Endodermal cell (in vitro differentiated cells): Measurements from ENCODE around the gene PF4V1. TPM values are rescaled to one million over a fixed set of nuclear protein-coding genes. Genes with fewer than 3 reads are reported as not detected.

Experiments used
- DNase-seq: peaks from one replicate; pipeline ENCODE4 v3.0.0-alpha.2; 2017
- H3K27ac ChIP-seq: 2 replicates; pipeline ENCODE4 v1.5.1; 2013; ENCODE audit warnings: mild to moderate bottlenecking, low read depth, low read length, moderate library complexity
- H3K27me3 ChIP-seq: 2 replicates; pipeline ENCODE4 v1.6.1; 2013; ENCODE audit warnings: mild to moderate bottlenecking, low read length, moderate library complexity; ENCODE audit not compliant: insufficient read depth, control insufficient read depth, poor library complexity, severe bottlenecking
- H3K36me3 ChIP-seq: 2 replicates; pipeline ENCODE4 v1.7.0; 2013; ENCODE audit warnings: mild to moderate bottlenecking, low read length, moderate library complexity; ENCODE audit not compliant: control insufficient read depth, insufficient read depth
- H3K4me1 ChIP-seq: one replicate; pipeline ENCODE4 v1.7.0; 2013; ENCODE audit warnings: low read length; ENCODE audit not compliant: control insufficient read depth, insufficient read depth
- H3K4me3 ChIP-seq: 2 replicates; pipeline ENCODE4 v1.5.1; 2013; ENCODE audit warnings: mild to moderate bottlenecking, low read length, moderate library complexity
- H3K9ac ChIP-seq: 2 replicates; pipeline ENCODE4 v1.6.1; 2013; ENCODE audit warnings: mild to moderate bottlenecking, low read length, moderate library complexity; ENCODE audit not compliant: poor library complexity, severe bottlenecking; ENCODE audit errors: extremely low read depth
- H3K9me3 ChIP-seq: 2 replicates; pipeline ENCODE4 v1.6.1; 2013; ENCODE audit warnings: mild to moderate bottlenecking, low read length, moderate library complexity; ENCODE audit not compliant: control insufficient read depth
- H3K27ac Mint-ChIP-seq: 2 replicates; pipeline ENCODE4 v1.8.0; 2020; ENCODE audit warnings: mixed read lengths
- H3K27me3 Mint-ChIP-seq: 2 replicates; pipeline ENCODE4 v1.8.0; 2021; ENCODE audit warnings: mild to moderate bottlenecking, mixed read lengths; ENCODE audit not compliant: insufficient read depth
- H3K36me3 Mint-ChIP-seq: 2 replicates; pipeline ENCODE4 v1.8.0; 2020; ENCODE audit warnings: low read depth, mixed read lengths
- H3K4me1 Mint-ChIP-seq: 2 replicates; pipeline ENCODE4 v1.8.0; 2020; ENCODE audit warnings: mixed read lengths
- H3K4me3 Mint-ChIP-seq: 2 replicates; pipeline ENCODE4 v1.8.0; 2020; ENCODE audit warnings: mild to moderate bottlenecking, moderate library complexity, mixed read lengths
- H3K9me3 Mint-ChIP-seq: 2 replicates; pipeline ENCODE4 v1.8.0; 2020; ENCODE audit warnings: mild to moderate bottlenecking, mixed read lengths
- WGBS, 2 experiments: methylation state at CpG; one replicate each; pipeline versions ENCODE4 v1.1.5 to v1.1.7; 2013; ENCODE audit warnings: missing lambda C conversion rate in 2 of 2, mixed read lengths in 1 of 2; ENCODE audit not compliant: insufficient coverage in 1 of 2, insufficient read length in 1 of 2; 5-methylcytosine and 5-hydroxymethylcytosine counted together
- total RNA-seq, 2 donors: library from RNA; stranded (reverse); fragmentation: NEBNext Ultra II Directional in 1 of 2; extraction: Animal tissue kit (Norgen Biotek cat#: 25700) in 1 of 2; gene quantifications; 2 replicates in 1 of 2; 3 replicates in 1 of 2; pipeline ENCODE4 v1.2.1, GENCODE V29; 2021
- TF ChIP-seq, protein P1 (sequence below): fragments of 200-600 bp; sonication (generic); conservative IDR thresholded peaks from 2 replicates; pipeline ENCODE4 v1.5.0; 2021; ENCODE audit warnings: antibody characterized with exemption, mild to moderate bottlenecking

The PF4V1 gene
- total RNA-seq, 2 donors from 2014 or later, result not detected

DNA sequence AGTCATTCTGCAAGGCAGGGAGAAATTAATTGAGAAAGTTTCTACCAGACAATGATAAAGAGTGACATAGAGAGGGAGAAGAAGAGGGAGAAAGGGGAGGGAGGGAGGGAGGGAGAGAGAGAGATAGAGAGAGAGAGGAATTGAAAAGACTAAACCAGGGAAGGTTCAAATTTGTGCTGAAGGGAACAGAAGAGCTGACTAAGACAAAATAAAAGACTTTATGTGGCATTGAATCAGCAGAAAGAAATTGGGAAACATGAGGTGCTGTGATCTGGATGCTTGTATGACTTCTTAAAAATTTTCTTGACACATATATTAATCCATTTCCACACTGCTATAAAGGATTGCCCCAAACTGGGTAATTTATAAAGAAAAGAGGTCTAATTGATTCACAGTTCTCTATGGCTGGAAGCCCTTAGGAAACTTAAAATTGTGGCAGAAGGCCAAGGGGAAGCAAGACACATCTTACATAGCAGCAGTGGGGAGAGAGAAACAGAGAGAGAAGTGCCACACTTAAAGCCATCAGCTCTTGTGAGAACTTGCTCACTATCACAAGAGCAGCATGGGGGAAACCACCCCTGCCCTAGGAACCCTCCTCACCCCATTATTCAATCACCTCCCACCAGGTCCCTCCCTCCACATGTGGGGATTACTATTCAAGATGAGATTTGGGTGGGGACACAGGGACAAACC lies 30.1 kb upstream of the PF4V1 start:
- H3K36me3 Mint-ChIP-seq, result no peaks in the 10 kb centered on the region
- no peak overlapping the region for H3K4me3 Mint-ChIP-seq
- no peak overlapping the region for H3K4me3 ChIP-seq
- no peaks in the 10 kb centered on the region for H3K4me1 ChIP-seq
- H3K27ac Mint-ChIP-seq, result no peak overlapping the region
- peaks cover 11% of the 10 kb centered on the region for H3K9me3 ChIP-seq
- H3K27me3 Mint-ChIP-seq, result no peaks in the 10 kb centered on the region
- no peaks in the 10 kb centered on the region for H3K27me3 ChIP-seq
- no peak overlapping the region for H3K9ac ChIP-seq
- H3K27ac ChIP-seq, result no peak overlapping the region
- peaks cover 2% of the 10 kb centered on the region for H3K9me3 Mint-ChIP-seq
- H3K36me3 ChIP-seq, result no peaks in the 10 kb centered on the region
- H3K4me1 Mint-ChIP-seq, result no peaks in the 10 kb centered on the region
- TF ChIP-seq, protein P1, sequence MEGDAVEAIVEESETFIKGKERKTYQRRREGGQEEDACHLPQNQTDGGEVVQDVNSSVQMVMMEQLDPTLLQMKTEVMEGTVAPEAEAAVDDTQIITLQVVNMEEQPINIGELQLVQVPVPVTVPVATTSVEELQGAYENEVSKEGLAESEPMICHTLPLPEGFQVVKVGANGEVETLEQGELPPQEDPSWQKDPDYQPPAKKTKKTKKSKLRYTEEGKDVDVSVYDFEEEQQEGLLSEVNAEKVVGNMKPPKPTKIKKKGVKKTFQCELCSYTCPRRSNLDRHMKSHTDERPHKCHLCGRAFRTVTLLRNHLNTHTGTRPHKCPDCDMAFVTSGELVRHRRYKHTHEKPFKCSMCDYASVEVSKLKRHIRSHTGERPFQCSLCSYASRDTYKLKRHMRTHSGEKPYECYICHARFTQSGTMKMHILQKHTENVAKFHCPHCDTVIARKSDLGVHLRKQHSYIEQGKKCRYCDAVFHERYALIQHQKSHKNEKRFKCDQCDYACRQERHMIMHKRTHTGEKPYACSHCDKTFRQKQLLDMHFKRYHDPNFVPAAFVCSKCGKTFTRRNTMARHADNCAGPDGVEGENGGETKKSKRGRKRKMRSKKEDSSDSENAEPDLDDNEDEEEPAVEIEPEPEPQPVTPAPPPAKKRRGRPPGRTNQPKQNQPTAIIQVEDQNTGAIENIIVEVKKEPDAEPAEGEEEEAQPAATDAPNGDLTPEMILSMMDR, result no peak
- DNase-seq, result no peak

DNA sequence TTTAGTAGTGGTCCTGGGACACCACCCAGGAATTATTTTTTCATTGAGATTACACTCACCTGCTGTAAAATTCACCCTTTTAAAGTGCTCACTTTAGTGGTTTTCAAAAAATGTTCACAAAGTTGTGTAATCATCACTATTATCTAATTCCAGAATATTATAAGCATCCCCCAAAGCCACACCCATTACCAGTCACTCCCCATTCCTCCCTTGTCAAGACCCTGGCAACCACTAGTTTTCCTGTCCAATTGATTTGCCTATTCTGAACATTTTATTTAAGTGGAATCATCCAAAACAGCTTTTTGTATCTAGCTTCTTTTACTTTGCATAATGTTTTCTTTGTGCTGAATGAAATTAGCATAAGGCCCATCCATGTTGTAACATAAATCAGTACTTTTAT lies 29.3 kb upstream of the PF4V1 start:
- no peaks in the 10 kb centered on the region for H3K4me1 ChIP-seq
- no peaks in the 10 kb centered on the region for H3K4me1 Mint-ChIP-seq
- no peaks in the 10 kb centered on the region for H3K27me3 Mint-ChIP-seq
- H3K9me3 ChIP-seq, result peaks cover 13% of the 10 kb centered on the region
- H3K9ac ChIP-seq, result no peak overlapping the region
- no peak overlapping the region for H3K27ac Mint-ChIP-seq
- TF ChIP-seq, protein P1, result no peak
- H3K9me3 Mint-ChIP-seq, result peaks cover 2% of the 10 kb centered on the region
- no peaks in the 10 kb centered on the region for H3K36me3 ChIP-seq
- no peaks in the 10 kb centered on the region for H3K27me3 ChIP-seq
- H3K4me3 ChIP-seq, result no peak overlapping the region
- no peak overlapping the region for H3K27ac ChIP-seq
- H3K4me3 Mint-ChIP-seq, result no peak overlapping the region
- H3K36me3 Mint-ChIP-seq, result no peaks in the 10 kb centered on the region
- DNase-seq, result no peak

DNA sequence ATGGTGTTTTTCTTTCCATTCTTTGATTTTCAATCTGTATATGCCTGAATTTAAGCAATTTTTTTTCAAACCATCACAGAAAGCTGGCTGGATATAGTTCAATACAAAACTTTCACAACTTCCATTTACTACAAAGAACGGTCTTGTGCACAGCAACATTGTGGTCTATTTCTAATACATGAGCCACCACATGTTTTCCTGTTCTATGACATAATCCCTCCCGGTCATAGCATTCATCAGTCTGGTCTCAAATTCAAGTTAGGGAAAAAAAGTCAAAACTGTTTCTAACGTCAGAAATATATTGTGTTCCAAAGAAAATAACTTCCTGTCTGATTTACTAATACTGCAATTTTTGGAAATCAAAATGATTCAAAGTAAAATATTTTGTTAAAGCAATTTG lies 24.1 kb upstream of the PF4V1 start:
- H3K27me3 ChIP-seq, result no peaks in the 10 kb centered on the region
- no peaks in the 10 kb centered on the region for H3K36me3 ChIP-seq
- Mint-ChIP-seq H3K27me3 (no peaks in the 10 kb centered on the region), H3K9me3 (peaks cover 2% of the 10 kb centered on the region), H3K4me3 (no peak overlapping the region), H3K4me1 (no peaks in the 10 kb centered on the region), H3K36me3 (no peaks in the 10 kb centered on the region), H3K27ac (no peak overlapping the region)
- TF ChIP-seq, protein P1, result no peak
- WGBS, 2 experiments, result 89 to 91% methylated on average over 3 of the region's 3 CpGs
- no peak for DNase-seq
- H3K9me3 ChIP-seq, result peaks cover 13% of the 10 kb centered on the region
- H3K4me1 ChIP-seq, result no peaks in the 10 kb centered on the region
- H3K9ac ChIP-seq, result no peak overlapping the region
- no peak overlapping the region for H3K27ac ChIP-seq
- no peak overlapping the region for H3K4me3 ChIP-seq
